G401 (cell line): ENCODE data around the gene MAP3K7CL. TPM values are rescaled to one million over a fixed set of nuclear protein-coding genes. Genes with fewer than 3 reads are reported as not detected.

Experiments used
- DNase-seq: peaks from one replicate; pipeline ENCODE4 v3.0.0-alpha.2; 2015; ENCODE audit warnings: low spot score
- in situ Hi-C: cut with HindIII; loops from 2 replicates; pipeline ENCODE4 v1.10.0; 2016; ENCODE audit warnings: low sequenced_read_pairs, mixed read lengths
- total RNA-seq: library from RNA; depleted of rRNA; stranded (reverse); fragments of >200 nt; shearing (Covaris generic); gene quantifications from 2 replicates; pipeline ENCODE4 v1.2.3, GENCODE V29; 2014

Gene MAP3K7CL
- total RNA-seq, 1 experiment from 2014 or later, result 1.9 TPM

- DNase-seq, result no peak
- in situ Hi-C loops, result no loop called here
Observed at GRCh38 chr21:29186246-29186645, 55.8 kb downstream of the MAP3K7CL start.

- in situ Hi-C loops, result no loop called here
- DNase-seq, result peak; percentile 67
Observed at GRCh38 chr21:29187944-29188343, 57.5 kb downstream of the MAP3K7CL start.

- DNase-seq, result no peak
- in situ Hi-C loops, result no loop called here
Observed at GRCh38 chr21:29189353-29189752, 58.9 kb downstream of the MAP3K7CL start.

- DNase-seq, result no peak
- in situ Hi-C loops, result no loop called here
Observed at GRCh38 chr21:29190923-29191331, 60.5 kb downstream of the MAP3K7CL start.

GRCh38 chr21:29193072-29193471, 62.6 kb downstream of the MAP3K7CL start:
- in situ Hi-C loops, result no loop called here

GRCh38 chr21:29193901-29194300, 63.5 kb downstream of the MAP3K7CL start:
- no peak for DNase-seq
- in situ Hi-C loops, result no loop called here

More at GRCh38 chr21:29193072-29193471, 62.6 kb downstream of the MAP3K7CL start:
- no peak for DNase-seq

GRCh38 chr21:29194342-29194741, 63.9 kb downstream of the MAP3K7CL start:
- in situ Hi-C loops, result no loop called here
- no peak for DNase-seq

GRCh38 chr21:29194847-29195246, 64.4 kb downstream of the MAP3K7CL start:
- DNase-seq, result no peak
- in situ Hi-C loops, result no loop called here

GRCh38 chr21:29195981-29196669, 65.7 kb downstream of the MAP3K7CL start:
- in situ Hi-C loops, result no loop called here
- no peak for DNase-seq

GRCh38 chr21:29196670-29197191, 66.3 kb downstream of the MAP3K7CL start:
- DNase-seq, result no peak
- in situ Hi-C loops, result no loop called here

- in situ Hi-C loops, result no loop called here
- no peak for DNase-seq
Observed at GRCh38 chr21:29201186-29201585, 70.7 kb downstream of the MAP3K7CL start.

GRCh38 chr21:29205009-29205408, 74.6 kb downstream of the MAP3K7CL start:
- in situ Hi-C loops, result no loop called here
- DNase-seq, result no peak

- in situ Hi-C loops, result no loop called here
- DNase-seq, result no peak
Observed at GRCh38 chr21:29205988-29206387, 75.5 kb downstream of the MAP3K7CL start.

- DNase-seq, result no peak
- in situ Hi-C loops, result no loop called here
Observed at GRCh38 chr21:29206445-29206844, 76.0 kb downstream of the MAP3K7CL start.

GRCh38 chr21:29207201-29207600, 76.8 kb downstream of the MAP3K7CL start:
- DNase-seq, result no peak
- in situ Hi-C loops, result no loop called here

- in situ Hi-C loops, result no loop called here
- no peak for DNase-seq
Observed at GRCh38 chr21:29208044-29208681, 77.7 kb downstream of the MAP3K7CL start.

GRCh38 chr21:29208682-29209059, 78.2 kb downstream of the MAP3K7CL start:
- in situ Hi-C loops, result no loop called here
- no peak for DNase-seq

- in situ Hi-C loops, result no loop called here
- no peak for DNase-seq
Observed at GRCh38 chr21:29209696-29210095, 79.3 kb downstream of the MAP3K7CL start.

- DNase-seq, result no peak
- in situ Hi-C loops, result no loop called here
Observed at GRCh38 chr21:29211205-29211604, 80.8 kb downstream of the MAP3K7CL start.

GRCh38 chr21:29212446-29212845, 82.0 kb downstream of the MAP3K7CL start:
- in situ Hi-C loops, result no loop called here
- DNase-seq, result no peak
